Measurements from ENCODE around the gene TLR8.

DNA sequence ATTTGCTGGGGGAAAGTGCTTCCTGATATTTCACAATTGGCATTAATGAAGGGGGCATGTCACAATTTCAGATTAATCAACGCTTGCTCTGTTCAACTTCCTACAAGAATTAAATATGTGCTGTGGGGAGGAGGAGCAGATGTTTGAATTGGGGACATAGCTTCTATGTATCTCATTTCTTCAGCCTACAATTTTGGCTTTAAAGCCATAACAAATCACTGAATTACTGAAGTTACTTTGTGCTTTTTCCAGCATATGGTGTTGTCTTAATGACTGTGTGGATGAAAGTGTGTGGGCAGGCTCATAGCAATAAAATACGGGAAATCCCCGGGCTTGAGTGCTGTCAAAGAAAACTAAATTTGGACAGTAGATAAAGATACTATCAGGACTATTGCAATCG, 38.7 kb upstream of the TLR8 start:
- TF ChIP-seq FOXM1 (IDR thresholded peaks at IDR 0.05; ENCODE audit: borderline replicate concordance) (no peak), ZNF384 (IDR thresholded peaks at IDR 0.05) (no peak), SUZ12 (IDR thresholded peaks at IDR 0.05) (no peak), BHLHE40 (IDR thresholded peaks at IDR 0.05; ENCODE audit: borderline replicate concordance) (no peak), TARDBP (IDR thresholded peaks at IDR 0.05) (no peak), FOXK2 (IDR thresholded peaks at IDR 0.05) (no peak), L3MBTL2 (conservative IDR thresholded peaks at IDR 0.05) (no peak), NFRKB (IDR thresholded peaks at IDR 0.05) (no peak), LEF1 (IDR thresholded peaks at IDR 0.05; ENCODE audit: borderline replicate concordance) (no peak)
